Brain microvascular endothelial cell (primary cell): ENCODE measurements around the gene OR10H5.
"Not testable (repeated sequence)": the region's sequence is repeated elsewhere in the genome, so short reads cannot be mapped to it uniquely, and the experiment has no call there.

Experiments used
- DNase-seq: peaks from one replicate; pipeline ENCODE4 v3.0.0-alpha.2; 2020
- H3K27ac ChIP-seq: fragments of 250-450 bp; sonication (Bioruptor Pico); 2 replicates; pipeline ENCODE4 v1.5.1; 2020; ENCODE audit warnings: mild to moderate bottlenecking, moderate library complexity
- H3K27me3 ChIP-seq: fragments of 250-450 bp; sonication (Bioruptor Pico); replicated peaks from 2 replicates; pipeline ENCODE4 v1.5.1; 2020; ENCODE audit warnings: mild to moderate bottlenecking
- H3K36me3 ChIP-seq: fragments of 250-450 bp; sonication (Bioruptor Pico); replicated peaks from 2 replicates; pipeline ENCODE4 v1.5.1; 2020; ENCODE audit warnings: mild to moderate bottlenecking
- H3K4me3 ChIP-seq: 2 replicates; pipeline ENCODE4 v1.5.1; 2011; ENCODE audit warnings: low read depth, mild to moderate bottlenecking, control low read depth, low read length, moderate library complexity
- in situ Hi-C: cut with HindIII; loops from 2 replicates; pipeline ENCODE4 v1.10.0; 2017; ENCODE audit warnings: low sequenced_read_pairs, low pct_ligation_motif_present
- TF ChIP-seq, protein P1 (sequence below): IDR thresholded peaks from 2 replicates; pipeline ENCODE4 v1.5.1; 2011; ENCODE audit warnings: low read depth, mild to moderate bottlenecking, moderate library complexity, low read length, control low read depth, inconsistent platforms; ENCODE audit errors: missing control alignments

The OR10H5 gene

DNA sequence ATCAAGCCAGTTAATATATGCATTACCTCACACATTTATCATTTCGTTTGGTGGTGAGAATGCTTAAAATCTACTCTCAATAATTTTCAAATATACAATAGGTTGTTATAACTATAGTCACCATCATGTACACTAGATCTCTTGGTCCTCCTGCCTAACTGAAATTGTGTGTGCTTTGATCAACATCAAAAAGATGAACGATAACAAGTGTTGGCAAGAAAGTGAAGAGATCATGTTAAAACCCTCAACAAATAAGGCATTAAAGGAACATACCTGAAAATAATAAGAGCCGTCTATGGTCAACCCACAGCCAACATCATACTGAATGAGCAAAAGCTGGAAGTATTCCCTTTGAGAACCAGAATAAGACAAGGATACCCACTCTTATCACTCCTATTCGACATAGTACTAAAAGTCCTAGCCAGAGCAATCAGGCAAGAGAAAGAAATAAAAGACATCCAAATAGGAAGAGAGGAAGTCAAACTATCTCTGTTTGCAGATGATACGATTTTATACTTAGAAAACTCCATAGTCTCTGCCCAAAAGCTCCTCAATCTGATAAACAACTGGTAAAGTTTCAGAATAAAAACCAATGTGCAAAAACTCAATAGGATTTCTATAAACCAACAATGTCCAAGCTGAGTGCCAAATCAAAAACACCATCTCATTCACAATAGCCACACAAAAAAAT is 55.9 kb downstream of the OR10H5 start:
- TF ChIP-seq, protein P1, sequence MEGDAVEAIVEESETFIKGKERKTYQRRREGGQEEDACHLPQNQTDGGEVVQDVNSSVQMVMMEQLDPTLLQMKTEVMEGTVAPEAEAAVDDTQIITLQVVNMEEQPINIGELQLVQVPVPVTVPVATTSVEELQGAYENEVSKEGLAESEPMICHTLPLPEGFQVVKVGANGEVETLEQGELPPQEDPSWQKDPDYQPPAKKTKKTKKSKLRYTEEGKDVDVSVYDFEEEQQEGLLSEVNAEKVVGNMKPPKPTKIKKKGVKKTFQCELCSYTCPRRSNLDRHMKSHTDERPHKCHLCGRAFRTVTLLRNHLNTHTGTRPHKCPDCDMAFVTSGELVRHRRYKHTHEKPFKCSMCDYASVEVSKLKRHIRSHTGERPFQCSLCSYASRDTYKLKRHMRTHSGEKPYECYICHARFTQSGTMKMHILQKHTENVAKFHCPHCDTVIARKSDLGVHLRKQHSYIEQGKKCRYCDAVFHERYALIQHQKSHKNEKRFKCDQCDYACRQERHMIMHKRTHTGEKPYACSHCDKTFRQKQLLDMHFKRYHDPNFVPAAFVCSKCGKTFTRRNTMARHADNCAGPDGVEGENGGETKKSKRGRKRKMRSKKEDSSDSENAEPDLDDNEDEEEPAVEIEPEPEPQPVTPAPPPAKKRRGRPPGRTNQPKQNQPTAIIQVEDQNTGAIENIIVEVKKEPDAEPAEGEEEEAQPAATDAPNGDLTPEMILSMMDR, result no peak
- H3K27ac ChIP-seq, result no peak overlapping the region
- in situ Hi-C loops, result no loop called here

DNA sequence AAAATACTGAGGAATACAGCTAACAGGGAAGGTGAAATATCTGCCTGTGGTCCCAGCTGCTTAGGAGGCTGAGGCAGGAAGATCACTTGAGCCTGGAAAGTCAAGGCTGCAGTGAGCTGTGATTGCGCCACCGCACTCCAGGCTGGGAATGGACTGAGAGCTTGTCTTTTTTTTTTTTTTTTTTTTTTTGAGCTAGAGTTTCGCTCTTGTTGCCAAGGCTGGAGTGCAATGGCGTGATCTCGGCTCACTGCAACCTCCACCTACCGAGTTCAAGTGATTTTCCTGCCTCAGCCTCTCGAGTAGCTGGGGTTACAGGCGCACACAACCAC is 56.4 kb downstream of the OR10H5 start:
- in situ Hi-C loops, H3K36me3 ChIP-seq, H3K27ac ChIP-seq, H3K27me3 ChIP-seq, H3K4me3 ChIP-seq, DNase-seq: not testable (repeated sequence)

More for the DNA sequence above, 55.9 kb downstream of the OR10H5 start:
- Histone ChIP-seq H3K36me3 (no peaks in the 10 kb centered on the region), H3K4me3 (no peak overlapping the region), H3K27me3 (no peaks in the 10 kb centered on the region)
- DNase-seq, result no peak

DNA sequence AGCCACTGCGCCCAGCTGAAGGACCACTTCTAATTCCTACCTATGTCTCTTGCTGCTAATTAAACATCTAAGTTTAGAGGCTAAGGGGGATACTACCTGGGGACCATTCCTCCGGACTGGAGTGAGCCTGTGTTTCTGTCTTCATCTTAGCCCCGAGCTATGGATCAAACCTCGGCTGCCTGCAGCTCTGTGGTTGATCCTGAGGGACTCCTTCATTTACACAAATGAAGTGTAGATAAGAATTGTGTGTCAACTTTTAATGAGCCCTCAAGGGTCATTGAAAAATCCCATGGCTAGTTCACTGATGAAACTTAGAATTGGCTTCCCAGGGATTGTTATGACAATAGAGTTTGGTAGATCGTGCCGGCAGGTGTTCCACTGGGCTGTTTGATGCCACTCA is 59.5 kb downstream of the OR10H5 start:
- Histone ChIP-seq H3K4me3 (no peak overlapping the region), H3K27ac (no peak overlapping the region), H3K27me3 (no peaks in the 10 kb centered on the region), H3K36me3 (no peaks in the 10 kb centered on the region)
- TF ChIP-seq, protein P1, result no peak
- in situ Hi-C loops, result no loop called here
- no peak for DNase-seq

DNA sequence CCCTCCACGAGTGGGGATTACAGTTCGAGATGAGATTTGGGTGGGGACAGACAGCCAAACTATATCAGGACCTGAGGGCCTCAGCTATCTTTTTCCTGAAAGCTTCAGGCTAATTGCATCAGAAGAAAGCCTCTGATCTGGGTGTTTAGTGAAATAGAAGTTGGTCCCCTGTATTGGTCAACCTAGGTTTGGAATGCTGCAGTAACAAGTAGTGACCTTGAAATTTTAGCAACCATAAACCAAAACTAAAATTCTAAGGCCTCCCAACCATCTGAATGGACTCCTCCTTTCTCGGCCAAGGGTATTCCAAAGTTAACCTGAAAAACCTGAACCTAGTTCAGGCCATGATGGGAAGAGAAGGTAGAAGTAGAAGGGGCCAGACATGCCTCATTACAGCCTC is 62.9 kb downstream of the OR10H5 start:
- H3K4me3 ChIP-seq, result no peak overlapping the region
- TF ChIP-seq, protein P1, result no peak

More for the DNA sequence above, 62.9 kb downstream of the OR10H5 start:
- no peaks in the 10 kb centered on the region for H3K27me3 ChIP-seq
- no peak overlapping the region for H3K27ac ChIP-seq
- no peaks in the 10 kb centered on the region for H3K36me3 ChIP-seq
- in situ Hi-C loops, result no loop called here
- DNase-seq, result no peak
